Small intestine (tissue), 7 donors: ENCODE data around the gene CREB5. TPM values are rescaled to one million over a fixed set of nuclear protein-coding genes. Genes with fewer than 3 reads are reported as not detected.

ENCODE experiments used
- DNase-seq, 2 donors: peaks; one replicate each; pipeline versions ENCODE4 v3.0.0 to v3.0.0-alpha.2; 2013
- FAIRE-seq: peaks from 2 replicates; lab custom pipeline; 2012; peaks lifted over from hg19 to GRCh38; lab: Jason Lieb, UNC
- H3K27ac ChIP-seq, 3 donors: one replicate each; pipeline ENCODE4 v1.5.1; 2013; ENCODE audit warnings: low read length in 2 of 3, mild to moderate bottlenecking in 2 of 3, control low read depth in 1 of 3, inconsistent platforms in 1 of 3, low read depth in 1 of 3, moderate library complexity in 1 of 3
- H3K27me3 ChIP-seq, 3 donors: one replicate each; pipeline ENCODE4 v1.6.1; 2013; ENCODE audit warnings: low read length in 3 of 3, inconsistent platforms in 1 of 3; ENCODE audit not compliant: control insufficient read depth in 3 of 3, insufficient read depth in 3 of 3
- H3K36me3 ChIP-seq, 3 donors: one replicate each; pipeline ENCODE4 v1.6.1; 2013; ENCODE audit warnings: low read length in 3 of 3, inconsistent platforms in 1 of 3, low read depth in 1 of 3, mild to moderate bottlenecking in 1 of 3, moderate library complexity in 1 of 3; ENCODE audit not compliant: control insufficient read depth in 3 of 3, insufficient read depth in 2 of 3
- H3K4me1 ChIP-seq, 3 donors: one replicate each; pipeline ENCODE4 v1.6.1; 2013; ENCODE audit warnings: low read length in 2 of 3, inconsistent platforms in 1 of 3, low read depth in 1 of 3, mild to moderate bottlenecking in 1 of 3, moderate library complexity in 1 of 3; ENCODE audit not compliant: control insufficient read depth in 3 of 3, insufficient read depth in 2 of 3
- H3K4me3 ChIP-seq, 3 donors: one replicate each; pipeline ENCODE4 v1.5.1; 2013; ENCODE audit warnings: low read length in 3 of 3, control low read depth in 1 of 3, inconsistent platforms in 1 of 3, low read depth in 1 of 3, mild to moderate bottlenecking in 1 of 3, moderate library complexity in 1 of 3
- H3K9me3 ChIP-seq, 2 donors: one replicate each; pipeline ENCODE4 v1.6.1; 2013; ENCODE audit warnings: low read depth in 1 of 2, low read length in 1 of 2; ENCODE audit not compliant: control insufficient read depth in 2 of 2, insufficient read depth in 1 of 2
- WGBS, 3 donors: extraction: QIAGEN DNeasy Blood & Tissue Kit; methylation state at CpG; one replicate each; pipeline ENCODE4 v1.1.7; 2013; 5-methylcytosine and 5-hydroxymethylcytosine counted together
- polyA plus RNA-seq, 4 donors: library from polyadenylated mRNA; stranded (reverse) in 3 of 4; unstranded in 1 of 4; fragments of 200-250 nt in 3 of 4; fragments of 120-200 nt in 1 of 4; gene quantifications; one replicate each; pipeline versions ENCODE4 v1.2.1 to v1.2.3, GENCODE V29; 2013
- donor health status: healthy with polysubstance abuse.
- donor health status: control.
- donor health status: control.
- donor health status: Bipolar disorder and iron deficiency.
- donor health status: healthy.

CREB5 gene
- polyA plus RNA-seq, 4 donors, result 0.27 to 3.0 (median 1.8) TPM; not detected in 1

DNA sequence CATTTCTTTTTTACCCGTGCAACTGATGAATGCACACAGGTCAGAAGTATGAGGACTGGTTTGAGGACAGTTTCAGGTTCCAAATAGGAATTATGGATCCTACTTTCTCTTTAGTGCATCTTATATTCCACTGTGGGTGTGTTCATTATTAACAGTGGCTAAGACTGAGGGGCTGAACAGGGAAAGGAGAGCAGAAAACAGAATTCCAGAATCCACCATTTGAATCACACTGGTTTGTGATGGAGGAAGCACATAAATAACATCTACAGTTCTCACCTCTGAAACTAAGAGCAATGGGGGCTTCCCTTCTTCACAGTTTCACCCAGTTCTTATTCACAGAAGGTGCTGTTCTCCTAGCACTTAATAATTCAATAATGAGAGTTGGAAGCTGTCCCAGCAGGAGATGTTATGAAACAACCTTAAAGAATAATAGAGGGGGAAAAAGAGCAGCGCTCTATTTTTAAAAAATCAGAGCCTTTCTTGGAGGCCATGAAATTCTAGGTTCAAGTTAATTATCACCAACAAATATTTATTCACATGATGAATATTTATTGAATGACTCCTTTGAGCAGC lies 205.1 kb downstream of the CREB5 start:
- Histone ChIP-seq H3K27ac (no peak overlapping the region), H3K4me3 (no peak overlapping the region), H3K9me3 (no peaks in the 10 kb centered on the region), H3K4me1 (peaks cover 0 to 7% (median 0%) of the 10 kb centered on the region in 3 donors), H3K27me3 (no peaks in the 10 kb centered on the region), H3K36me3 (no peaks in the 10 kb centered on the region)
- 86 to 93% (median 88%) methylated on average over 2 of the region's 2 CpGs for WGBS, 3 donors
- FAIRE-seq (no peak), DNase-seq (no peak)

DNA sequence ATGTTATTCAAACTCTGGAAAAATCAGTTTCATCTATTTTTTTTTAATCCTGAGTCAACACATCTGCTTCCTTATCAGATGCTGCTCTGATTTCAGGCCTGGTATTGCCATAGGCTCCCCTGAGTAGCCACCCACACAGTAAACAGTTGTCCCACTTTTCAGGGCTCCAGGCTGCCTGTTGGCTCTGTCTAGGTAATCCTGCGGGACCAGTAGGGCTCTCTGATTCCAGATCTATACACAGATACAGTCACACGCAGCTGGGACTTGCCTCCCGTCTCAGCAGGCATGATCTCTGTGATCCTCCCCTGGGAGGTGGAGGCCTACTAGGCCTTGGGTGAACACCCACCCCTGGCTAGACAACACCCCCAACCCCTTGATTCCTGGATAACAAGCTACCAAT lies 206.1 kb downstream of the CREB5 start:
- Histone ChIP-seq H3K9me3 (no peaks in the 10 kb centered on the region), H3K27me3 (no peaks in the 10 kb centered on the region), H3K4me3 (no peak overlapping the region), H3K4me1 (peaks cover 0 to 7% (median 0%) of the 10 kb centered on the region in 3 donors), H3K36me3 (no peaks in the 10 kb centered on the region), H3K27ac (no peak overlapping the region)
- FAIRE-seq (no peak), DNase-seq (no peak)
- WGBS, 3 donors, result 73 to 87% (median 78%) methylated on average over 3 of the region's 3 CpGs

DNA sequence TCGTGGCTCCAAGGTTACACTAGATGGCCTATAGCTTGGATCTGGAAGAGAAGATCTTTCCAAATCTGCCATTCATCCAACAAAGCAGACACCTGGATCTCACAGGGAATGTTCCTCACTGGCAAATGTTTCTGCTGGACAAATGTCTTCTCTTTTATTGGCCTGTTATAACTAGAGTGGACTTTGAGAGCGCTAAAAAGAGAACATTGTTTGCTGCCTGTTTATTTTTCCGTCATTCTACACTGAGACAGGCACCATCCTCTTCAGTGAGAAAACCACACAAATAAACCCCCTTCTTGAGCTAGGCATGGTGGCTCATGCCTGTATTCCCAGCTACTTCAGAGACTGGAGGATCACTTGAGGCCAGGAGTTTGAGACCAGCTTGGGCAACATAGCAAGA lies 206.9 kb downstream of the CREB5 start:
- Histone ChIP-seq H3K36me3 (no peaks in the 10 kb centered on the region), H3K4me3 (no peak overlapping the region), H3K9me3 (no peaks in the 10 kb centered on the region), H3K4me1 (peaks cover 0 to 7% (median 0%) of the 10 kb centered on the region in 3 donors), H3K27me3 (no peaks in the 10 kb centered on the region), H3K27ac (no peak overlapping the region)
- FAIRE-seq (no peak), DNase-seq (peak in 1 of 2 donors; percentile 35)
- 69 to 88% (median 86%) methylated on average over 3 of the region's 3 CpGs for WGBS, 3 donors

DNA sequence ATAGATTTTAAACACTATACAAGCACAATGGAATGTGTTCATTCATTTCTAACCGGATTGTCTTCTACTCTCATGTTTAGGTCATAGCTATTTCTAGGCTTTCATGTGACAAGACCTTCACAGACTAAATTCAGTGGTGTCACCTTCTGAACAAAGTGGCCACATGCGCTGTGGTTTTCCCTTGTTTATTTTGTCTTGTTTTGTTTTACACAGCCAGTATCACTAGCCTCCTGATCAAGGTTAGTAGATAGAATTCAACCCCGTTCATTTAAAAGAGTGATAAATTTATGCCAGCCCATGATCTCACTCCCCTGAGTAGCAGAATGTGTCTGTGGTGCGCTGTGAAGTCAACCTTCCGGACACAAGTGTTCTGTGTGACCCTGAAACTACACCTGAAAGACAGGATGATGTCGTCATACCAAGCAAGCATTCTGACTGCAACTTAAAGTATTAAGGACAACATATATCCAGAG lies 209.1 kb downstream of the CREB5 start:
- no peak for DNase-seq
- H3K9me3 ChIP-seq, result no peaks in the 10 kb centered on the region
- H3K4me1 ChIP-seq, result peaks cover 0 to 7% (median 0%) of the 10 kb centered on the region in 3 donors
- WGBS, 3 donors, result 52 to 68% (median 64%) methylated on average over 6 of the region's 6 CpGs
- no peak for FAIRE-seq
- H3K27me3 ChIP-seq, result no peaks in the 10 kb centered on the region
- H3K36me3 ChIP-seq, result no peaks in the 10 kb centered on the region
- no peak overlapping the region for H3K27ac ChIP-seq
- H3K4me3 ChIP-seq, result no peak overlapping the region

DNA sequence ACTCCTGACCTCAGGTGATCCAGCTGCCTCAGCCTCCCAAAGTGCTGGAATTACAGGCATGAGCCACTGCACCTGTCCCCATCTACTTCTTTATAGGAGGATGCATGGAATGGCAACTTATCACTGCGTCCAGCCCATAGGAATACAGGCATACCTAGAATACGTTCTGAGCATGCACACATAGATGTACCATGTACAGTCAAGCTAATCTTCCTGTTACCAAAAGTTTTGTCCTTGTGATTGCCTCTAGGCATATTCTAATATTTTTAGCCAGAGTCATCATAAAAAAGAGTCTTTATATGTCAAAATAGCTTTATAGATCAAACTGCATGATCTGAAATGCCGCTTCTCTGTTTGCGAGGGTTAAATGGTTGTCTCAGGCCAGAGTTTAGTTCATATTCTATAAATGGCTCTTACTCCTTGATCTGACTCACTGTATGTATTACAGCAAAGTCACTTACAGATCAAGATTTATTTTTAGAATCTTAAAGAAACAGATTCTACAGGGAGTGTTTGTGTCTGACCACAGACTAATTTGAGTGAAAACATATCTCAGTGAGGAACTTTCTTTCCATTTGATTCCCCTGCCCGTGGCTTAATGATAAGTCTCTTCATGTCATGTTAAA lies 210.9 kb downstream of the CREB5 start:
- DNase-seq (no peak), FAIRE-seq (no peak)
- Histone ChIP-seq H3K27me3 (no peaks in the 10 kb centered on the region), H3K27ac (no peak overlapping the region), H3K9me3 (no peaks in the 10 kb centered on the region), H3K36me3 (no peaks in the 10 kb centered on the region), H3K4me3 (no peak overlapping the region), H3K4me1 (peaks cover 0 to 7% (median 0%) of the 10 kb centered on the region in 3 donors)
- WGBS, 3 donors, result 74 to 80% (median 79%) methylated on average over 5 of the region's 5 CpGs

DNA sequence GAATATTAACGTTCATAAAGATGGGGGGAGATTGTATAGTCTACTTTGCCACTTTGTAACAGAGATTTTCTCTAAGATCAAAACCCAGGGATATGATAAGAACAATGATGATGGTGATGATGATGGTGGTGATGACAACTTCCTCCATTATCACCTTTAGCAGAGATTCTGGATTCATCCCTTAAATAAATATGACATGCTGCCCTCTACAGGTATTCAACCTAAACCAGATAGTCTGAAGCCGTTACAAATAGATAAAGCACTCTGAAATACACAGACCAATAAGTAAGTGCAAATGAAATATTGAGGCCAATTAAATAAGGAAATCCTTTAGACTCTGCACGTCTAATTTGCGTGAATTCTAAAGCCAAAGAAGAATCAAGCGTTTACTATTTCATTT lies 211.5 kb downstream of the CREB5 start:
- WGBS, 3 donors, result 26 to 46% (median 37%) methylated on average over 5 of the region's 5 CpGs
- no peak overlapping the region for H3K4me3 ChIP-seq
- no peak overlapping the region for H3K27ac ChIP-seq
- DNase-seq (peak in 1 of 2 donors; percentile 8), FAIRE-seq (no peak)
- no peaks in the 10 kb centered on the region for H3K36me3 ChIP-seq
- no peaks in the 10 kb centered on the region for H3K9me3 ChIP-seq
- peaks cover 0 to 6% (median 1%) of the 10 kb centered on the region in 3 donors for H3K4me1 ChIP-seq
- no peaks in the 10 kb centered on the region for H3K27me3 ChIP-seq

DNA sequence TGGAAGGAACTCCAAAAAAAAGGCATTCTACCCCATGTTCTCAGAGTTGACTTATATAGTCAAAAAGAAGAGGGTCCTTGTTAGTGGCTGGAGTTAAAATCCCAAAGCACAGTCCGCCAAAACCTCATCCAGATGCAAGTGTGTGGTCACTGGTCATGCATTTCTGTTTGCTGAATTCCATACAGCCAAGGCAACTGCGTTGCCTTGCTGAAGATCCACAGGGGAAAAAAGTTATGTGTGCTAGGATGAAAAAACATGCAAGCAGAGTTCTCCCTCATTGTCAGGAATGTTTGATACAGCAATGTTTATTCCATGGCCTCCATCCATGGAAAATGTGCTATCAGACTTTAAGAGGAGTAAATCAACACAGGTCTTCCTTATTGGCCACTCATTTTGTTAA lies 213.1 kb downstream of the CREB5 start:
- DNase-seq (no peak), FAIRE-seq (no peak)
- 78 to 88% (median 83%) methylated on average over 2 of the region's 2 CpGs for WGBS, 3 donors
- H3K9me3 ChIP-seq, result no peaks in the 10 kb centered on the region
- H3K27ac ChIP-seq, result no peak overlapping the region
- H3K27me3 ChIP-seq, result no peaks in the 10 kb centered on the region
- no peaks in the 10 kb centered on the region for H3K36me3 ChIP-seq
- no peak overlapping the region for H3K4me3 ChIP-seq
- peaks cover 0 to 12% (median 3%) of the 10 kb centered on the region in 3 donors for H3K4me1 ChIP-seq

DNA sequence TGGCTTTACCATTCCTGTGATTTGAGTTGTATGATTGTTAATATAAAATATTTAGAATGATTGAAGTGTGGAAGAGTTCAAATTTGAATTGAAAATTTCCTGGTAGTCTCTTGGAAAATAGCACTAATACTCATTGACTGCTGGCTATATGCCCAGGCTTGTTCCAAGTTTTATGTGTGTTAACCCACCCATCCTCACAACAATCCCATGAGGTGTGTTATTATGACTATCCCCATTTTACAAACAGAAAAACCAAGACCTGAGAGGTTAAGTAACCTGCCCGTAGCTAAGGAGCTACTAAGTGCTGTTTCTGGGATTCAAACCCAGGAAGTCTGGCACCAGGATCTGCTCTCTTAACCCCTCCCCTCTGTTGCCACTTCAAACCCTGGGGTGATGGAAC lies 213.9 kb downstream of the CREB5 start:
- H3K27ac ChIP-seq, result no peak overlapping the region
- no peak overlapping the region for H3K4me3 ChIP-seq
- DNase-seq (no peak), FAIRE-seq (no peak)
- peaks cover 0 to 12% (median 3%) of the 10 kb centered on the region in 3 donors for H3K4me1 ChIP-seq
- no peaks in the 10 kb centered on the region for H3K9me3 ChIP-seq
- H3K27me3 ChIP-seq, result no peaks in the 10 kb centered on the region
- no peaks in the 10 kb centered on the region for H3K36me3 ChIP-seq
- 24 to 56% (median 24%) methylated on average over 1 of the region's 1 CpG for WGBS, 3 donors
